NCI-H82 treated with DMSO at 0.1 percent for 48 hours (cell line): ENCODE results near the gene TMEM184B.
A peak's percentile ranks its signal among the peaks of the same experiment; 100 is the strongest.

Experiments
- DNase-seq: peaks from one replicate; lab custom pipeline; 2025; ENCODE audit not compliant: unreplicated experiment; lab: John Stamatoyannopoulos, UW

The TMEM184B gene

DNA sequence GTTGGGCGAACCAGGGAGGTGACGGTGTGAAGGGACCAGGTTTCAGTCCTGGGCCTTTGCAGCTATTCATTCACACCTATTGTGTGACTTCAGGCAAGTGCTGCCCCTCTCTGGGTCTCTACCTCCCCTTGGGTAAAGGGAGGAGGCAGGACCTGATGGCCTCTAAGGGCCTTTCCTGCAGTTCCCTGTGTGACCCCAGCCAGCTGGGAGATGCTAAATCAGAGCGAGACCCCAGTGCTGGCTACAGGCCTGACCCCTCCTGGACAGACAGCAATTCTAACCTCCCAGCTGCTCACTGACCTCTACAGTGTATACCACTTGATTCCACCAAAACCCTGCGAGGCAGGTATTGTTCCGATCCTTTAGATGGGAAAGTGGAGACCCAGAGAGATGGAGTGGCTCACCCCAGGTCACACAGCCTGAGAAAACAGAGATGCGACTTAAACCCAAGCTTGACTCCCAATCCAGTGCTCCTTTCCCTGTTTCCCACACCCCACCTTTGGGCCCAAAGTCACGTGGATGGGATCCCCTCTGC, 64.8 kb downstream of the TMEM184B start:
- no peak for DNase-seq

DNA sequence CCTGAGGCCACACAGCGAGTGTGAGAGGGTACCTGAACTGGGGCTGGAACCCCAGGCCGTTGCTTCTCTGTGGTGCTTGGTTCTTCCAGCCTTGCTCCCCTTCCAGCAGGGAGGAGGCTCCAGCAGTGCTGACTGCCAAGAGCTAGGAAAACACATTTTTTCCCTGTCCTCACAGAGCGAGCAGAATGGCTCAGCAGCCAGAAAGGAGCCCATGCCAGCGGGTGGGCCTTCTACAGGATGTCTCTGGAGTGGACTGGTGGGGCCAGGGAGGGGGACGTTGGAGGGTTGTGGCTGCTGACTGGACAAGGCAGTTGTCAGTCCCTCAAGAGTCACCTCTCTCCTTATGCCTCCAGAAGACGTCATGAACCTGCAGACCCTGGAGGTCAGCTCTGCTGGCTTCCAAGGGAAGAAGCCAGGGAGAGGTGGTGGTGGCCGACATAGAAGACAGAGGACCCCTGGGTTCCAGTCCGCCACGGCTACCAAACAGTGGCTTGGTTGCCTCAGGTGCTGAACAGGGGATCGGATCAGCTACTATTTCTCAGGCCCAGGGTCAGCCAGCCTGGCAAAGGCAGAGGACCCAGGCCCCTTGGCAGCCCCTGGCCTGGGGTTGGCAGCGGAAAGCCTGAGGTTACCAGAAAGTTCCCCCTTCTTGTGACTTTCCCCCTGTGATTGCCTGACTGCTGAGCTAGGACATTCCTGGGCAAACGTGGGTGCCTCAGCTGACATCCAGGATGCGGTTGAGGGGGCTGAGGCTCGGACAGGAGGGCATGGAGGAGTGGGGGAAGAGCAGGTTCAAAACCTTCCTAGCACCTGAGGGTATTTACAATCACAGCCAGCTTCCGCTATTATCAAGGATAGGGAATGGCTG, 67.3 kb downstream of the TMEM184B start:
- DNase-seq = no peak

DNA sequence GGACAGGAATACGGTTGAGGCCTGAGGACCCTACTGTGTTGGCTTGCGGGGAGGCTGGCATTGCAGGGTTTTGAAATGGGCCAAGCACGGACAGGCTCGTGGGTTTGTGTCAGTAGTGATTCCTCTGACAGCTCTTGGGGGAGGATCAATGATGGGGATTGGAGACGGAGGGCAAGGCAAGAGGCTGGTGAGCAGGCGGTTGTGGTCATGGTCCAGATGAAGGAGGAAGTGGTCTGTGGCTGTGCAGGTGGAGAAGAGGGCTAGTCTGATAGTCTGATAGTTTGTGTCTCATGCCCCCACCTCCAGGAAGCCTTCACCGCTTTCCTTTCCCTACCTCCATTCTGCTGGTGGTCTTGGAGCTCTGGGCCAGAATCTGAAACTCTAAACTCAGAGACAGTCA, 68.0 kb downstream of the TMEM184B start:
- no peak for DNase-seq

DNA sequence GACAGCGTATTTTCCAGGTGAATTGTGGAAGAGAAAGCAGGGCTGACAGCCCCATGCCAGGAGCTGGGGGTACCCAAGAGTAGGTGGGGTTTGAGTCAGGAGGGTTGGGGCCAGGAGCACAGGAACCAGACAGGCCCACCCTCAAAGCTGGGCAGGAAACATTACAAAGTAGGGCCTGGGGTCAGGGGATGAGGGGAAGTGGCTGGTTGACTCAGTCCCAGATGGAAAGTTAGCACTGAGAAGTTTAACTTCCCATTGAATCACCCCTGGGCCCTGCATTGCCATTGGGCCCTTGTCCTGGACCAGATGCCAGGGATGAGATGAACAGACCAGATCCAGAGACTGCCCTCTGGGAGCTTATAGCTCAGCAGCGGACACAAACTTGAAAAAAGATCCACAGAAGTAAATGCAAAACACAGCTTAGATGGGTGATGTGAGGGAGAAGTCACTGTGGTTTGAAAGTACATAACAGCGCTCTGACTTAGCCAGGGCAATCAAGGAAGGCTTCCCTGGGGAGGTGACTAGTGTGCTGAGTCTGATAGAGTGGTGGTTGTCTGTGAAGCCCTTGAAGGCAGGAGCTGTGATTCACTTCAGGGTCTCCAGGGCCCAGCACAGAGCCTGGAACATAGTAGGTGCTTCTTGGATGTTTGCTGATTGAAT, 68.8 kb downstream of the TMEM184B start:
- no peak for DNase-seq

DNA sequence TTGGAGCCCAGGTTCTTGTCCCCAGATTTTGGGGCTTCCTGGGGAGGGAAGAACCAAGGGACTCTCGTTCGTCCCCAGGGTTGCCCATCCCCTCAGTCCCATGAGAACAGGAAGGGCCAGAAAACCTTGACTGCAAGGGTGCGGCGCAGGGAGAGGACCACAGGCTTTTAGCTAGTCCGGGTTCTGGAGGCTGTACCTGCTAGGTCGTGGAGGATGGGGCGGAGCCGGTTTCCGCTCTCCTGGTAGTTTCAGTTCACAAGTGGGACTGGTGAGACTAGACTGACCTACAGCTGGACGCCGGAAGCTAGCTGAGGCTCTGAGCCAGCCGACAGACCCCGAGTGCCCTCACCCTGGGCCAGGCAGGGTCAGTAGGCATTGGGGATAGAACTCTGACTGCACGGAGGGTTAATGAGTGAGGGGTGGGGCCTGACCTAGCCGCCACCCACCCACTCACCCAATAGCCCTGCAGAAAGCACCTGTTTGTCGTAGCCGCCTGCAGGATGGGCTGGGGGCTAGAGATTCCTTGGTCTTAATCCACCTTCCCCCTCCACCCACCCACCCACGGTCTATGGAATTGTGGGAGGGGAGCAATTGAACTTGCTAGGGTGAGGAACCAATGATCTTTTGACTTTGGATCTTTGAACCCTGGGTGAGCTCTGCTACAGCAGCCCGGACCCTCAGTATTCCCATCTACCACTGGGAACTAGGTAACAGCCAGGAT, 69.6 kb downstream of the TMEM184B start:
- no peak for DNase-seq

DNA sequence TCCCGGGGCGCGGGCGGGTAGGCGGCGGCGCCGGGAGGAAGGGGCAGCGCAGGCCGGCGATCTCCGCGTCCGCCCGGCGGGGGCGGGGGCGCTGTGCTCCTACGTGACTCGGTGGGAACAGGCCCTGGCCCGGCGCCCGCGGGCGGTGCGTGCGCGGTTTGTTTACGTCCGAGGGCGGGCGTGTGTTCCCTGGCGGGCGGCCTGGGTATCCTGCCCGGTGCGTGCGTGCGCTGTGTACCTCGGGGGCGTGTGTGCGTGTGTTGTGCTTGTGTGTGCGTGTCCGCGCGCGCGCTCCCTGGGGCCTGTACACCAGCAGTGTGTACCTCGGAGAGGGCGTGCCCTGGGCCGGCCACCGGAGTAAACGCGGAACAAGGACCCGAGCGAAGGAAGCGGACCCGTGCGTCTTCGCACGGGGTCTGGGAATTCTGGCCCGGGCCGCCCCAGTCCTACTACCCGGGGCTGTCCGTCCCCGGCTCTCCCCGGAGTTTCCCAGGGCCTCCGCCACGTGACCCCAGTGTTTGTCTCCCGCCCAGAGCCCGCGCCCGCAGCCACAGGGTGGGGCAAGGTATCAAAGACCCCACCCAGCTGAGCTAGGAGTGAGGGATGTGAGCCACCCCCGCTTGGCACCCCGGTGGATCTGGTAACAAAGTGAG, 70.2 kb downstream of the TMEM184B start:
- DNase-seq = no peak

DNA sequence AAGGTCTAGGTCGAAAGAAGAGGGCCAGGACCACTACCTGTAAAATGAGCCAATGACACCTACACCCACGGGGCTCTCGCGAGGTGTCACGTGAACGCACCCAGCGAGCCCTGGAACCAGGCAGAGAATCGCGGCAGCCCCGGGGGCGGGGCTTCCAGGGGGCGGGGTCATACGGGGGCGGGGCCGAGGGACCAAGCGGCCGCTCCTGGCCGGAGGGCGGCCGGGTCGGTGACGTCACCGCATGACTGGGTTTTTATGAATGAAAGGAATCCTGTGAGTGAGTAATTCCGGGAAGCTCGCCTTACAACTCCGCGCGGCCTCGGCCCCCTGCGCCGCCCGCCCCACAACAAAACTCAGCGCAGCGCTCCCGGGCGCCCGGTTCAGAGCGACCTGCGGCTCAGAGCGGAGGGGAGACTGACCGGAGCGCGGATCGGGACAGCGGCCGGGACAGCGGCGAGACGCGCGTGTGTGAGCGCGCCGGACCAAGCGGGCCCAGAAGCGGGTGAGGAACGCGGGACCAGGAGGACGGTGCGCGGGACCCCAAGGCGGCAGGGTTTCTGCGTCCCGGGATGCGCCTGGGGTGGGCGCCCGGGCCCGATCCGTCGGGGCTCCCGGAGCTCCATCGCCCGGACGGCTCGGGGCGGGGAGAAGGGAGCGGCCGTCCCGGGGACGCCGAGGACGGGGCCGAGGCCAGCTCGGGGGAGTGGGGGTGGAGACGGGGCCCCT, 70.9 kb downstream of the TMEM184B start, which contains the start of gene MAFF:
MAFF (plus strand) TSS at position 284 of the 726 bp plus-strand sequence. CDS start 11,860 bp downstream, outside the sequence.
- DNase-seq = peak; percentile 61

DNA sequence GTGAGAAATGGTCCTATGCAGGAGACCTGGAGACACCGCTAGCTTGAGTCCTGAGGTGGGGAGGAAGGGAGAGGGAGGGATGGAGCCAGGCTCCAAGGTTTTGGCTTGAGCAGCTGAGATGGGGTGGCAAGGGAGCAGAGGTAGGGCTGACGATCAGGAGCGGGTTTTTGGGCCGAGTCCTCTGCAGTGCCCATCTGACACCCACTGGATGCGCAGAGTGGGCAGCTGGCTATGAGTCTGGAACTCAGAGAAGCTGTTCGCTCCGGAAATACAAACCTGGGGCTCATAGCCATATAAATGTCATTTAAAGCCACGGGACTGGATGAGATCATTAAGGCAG, 71.5 kb downstream of the TMEM184B start:
- DNase-seq = no peak

DNA sequence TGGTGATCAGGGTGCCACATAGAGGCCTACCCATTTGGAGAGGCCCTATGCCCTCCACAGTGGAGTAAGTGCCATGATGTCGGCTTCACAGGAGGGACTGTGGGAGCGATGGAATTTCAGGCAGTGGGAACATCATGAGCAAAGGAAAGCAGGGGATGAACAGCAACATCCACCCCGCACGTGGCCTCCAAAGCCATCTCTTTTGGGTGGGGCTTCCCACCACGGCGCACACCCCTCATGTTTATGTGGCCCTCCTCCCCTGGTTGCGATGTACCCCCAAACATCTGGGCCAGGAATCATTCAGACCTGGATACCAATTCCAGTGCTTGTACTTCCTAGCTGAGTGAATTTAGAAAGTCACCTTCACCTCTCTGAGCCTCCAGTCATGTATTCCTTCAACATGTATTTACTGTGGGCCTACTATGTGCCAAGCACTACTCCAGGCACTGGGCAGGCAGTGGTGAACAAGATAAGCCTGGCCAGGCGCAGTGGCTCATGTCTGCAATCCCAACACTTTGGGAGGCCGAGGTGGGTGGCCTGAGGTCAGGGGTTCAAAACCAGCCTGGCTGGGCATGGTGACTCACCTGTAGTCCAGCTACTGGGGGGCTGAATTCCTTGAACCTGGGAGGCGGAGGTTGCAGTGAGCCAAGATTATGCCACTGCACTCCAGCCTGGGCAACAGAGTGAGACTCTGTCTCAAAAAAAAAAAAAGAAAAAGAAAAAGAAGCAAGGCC, 72.8 kb downstream of the TMEM184B start:
- no peak for DNase-seq

DNA sequence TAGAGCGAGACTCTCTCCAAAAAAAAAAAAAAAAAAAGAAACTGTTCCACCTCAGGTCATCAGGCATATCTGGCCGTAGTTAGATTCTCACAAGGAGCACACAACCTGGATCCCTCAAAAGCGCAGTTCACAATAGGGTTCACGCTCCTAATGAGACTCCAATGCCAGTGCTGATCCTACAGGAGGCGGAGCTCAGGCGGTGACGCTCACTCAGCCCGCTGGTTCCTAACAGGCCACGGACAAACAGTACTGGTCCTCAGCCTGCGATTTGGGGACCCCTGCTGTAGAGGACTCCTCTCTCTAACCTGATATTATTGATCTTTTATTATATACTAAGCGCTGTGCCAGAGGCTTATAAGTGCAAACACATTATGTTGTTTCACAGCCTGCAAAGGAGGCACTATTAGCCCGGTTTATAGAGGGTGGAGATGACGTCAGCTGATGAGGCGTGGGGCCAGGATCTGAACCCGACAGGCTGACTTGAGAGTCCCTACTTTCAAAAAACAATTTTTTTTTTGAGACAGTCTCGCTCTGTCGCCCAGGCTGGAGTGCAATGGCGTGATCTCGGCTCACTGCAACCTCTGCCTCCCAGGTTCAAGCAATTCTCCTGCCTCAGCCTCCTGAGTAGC, 75.9 kb downstream of the TMEM184B start:
- no peak for DNase-seq

DNA sequence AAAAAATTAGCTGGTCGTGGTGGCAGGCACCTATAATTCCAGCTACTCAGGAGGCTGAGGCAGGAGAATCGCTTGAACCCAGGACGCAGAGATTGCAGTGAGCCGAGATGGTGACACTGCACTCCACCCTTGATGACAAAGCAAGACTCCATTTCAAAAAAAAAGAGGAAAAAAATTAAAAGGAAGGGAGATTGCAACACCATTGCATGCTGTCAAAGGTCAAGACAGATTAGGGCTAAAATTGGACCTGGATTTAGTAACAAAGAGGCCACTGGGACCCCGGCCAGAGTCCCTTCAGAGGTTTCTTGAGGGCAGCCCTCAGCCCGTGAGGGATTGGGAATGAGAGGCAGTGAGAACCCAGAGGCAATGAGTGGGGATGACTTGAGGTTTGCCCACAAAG, 79.2 kb downstream of the TMEM184B start:
- no peak for DNase-seq

DNA sequence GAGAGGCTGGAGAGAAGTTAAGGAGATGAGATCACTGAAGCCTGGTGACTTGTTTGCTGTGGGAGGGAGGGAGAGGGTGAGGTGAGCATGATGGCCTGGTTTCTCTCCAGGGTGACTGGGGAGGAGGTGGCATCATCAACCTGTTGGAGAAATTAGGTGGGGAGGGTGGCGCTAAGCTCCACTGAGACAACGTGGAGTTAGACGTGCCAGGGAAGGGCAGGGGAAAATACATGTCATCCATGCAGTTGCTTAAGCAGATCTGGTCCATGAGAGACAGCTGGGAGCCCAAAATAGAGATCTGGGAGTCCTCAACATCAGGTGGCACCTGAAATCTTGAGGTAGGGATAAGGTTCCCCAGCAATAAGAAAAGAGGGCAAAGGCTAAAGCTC, 80.3 kb downstream of the TMEM184B start:
- DNase-seq = no peak

DNA sequence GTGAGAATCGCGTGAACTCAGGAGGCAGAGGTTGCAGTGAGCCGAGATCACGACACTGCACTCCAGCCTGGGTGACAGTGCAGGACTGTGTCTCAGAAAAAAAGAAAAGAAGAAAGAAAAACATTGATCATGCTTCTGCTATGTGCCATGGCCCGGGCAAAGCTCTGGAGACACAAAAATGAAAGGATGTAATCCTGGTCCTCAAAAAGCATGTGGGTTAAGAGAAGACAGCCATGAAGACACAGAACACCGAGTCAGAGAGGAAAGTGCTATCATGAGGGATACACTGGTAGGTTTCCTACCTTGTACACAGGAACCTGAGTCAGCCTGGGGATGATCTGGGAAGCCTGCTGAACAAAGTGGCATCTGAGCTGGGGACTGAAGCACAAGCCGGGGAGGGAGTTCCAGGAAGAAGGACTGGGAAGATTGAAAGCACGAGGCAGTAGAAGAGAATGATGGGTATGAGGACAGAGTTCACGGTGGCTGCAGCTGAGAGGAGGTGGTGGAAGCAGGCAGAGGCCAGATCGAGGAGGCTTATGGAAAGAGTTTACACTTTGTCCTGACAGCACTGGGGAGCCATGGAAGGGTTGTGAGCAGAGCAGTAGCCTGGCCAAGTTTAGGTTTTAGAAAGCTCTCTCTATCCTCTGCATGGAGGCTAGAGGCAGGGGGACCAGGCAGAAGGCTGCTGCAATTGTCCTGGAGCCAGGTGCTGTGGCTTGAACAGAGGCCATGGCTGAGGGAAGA, 80.9 kb downstream of the TMEM184B start:
- DNase-seq = no peak

DNA sequence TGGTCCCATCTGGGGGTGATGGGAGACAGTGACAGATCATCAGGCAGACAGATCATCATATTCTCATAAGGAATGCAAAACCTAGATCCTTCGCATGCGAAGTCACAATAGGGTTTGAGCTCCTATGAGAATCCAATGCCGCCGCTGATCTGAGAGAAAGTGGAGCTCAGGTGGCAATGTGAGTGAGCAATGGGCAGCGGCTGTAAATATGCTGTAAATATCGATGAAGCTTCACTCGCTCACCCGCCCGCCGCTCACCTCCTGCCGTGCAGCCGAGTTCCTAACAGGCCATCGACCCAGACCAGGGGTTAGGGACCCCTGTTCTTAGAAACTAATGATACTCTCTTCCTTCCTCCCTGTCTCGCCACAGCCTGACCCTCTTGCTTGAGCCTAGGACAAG, 81.8 kb downstream of the TMEM184B start:
- DNase-seq = no peak

DNA sequence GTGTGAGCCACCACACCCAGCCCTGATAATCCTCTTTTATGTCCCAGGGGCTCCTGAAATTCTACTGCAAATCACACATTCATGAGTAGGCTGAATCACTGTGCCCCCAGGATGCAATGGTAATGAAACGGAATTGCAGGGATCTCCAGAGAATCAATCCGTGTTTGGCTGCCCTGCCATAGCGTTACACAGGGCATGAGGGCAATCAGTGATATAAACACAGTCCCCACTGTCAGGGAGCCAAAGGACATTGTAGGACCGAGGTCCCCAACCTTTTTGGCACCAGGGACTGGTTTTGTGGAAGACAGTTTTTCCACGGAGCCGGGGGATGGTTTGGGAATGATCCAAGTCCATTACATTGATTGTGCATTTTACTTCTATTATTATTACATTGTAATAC, 82.2 kb downstream of the TMEM184B start:
- DNase-seq = no peak

DNA sequence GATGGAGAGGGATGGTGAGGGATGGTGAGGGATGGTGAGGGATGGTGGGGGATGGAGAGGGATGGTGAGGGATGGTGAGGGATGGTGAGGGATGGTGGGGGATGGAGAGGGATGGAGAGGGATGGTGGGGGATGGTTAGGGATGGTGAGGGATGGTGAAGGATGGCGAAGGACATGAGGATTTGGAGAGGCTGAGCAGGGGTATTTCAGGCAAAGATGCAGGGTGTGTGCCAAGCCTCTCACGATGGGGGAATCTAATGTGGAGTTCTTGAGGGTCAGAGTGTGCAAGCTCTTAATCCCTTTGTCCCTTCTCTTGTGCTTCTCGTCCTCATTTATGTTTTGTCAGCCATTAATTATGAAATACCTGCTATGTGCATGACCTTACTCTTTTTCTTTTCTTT, 83.7 kb downstream of the TMEM184B start:
- DNase-seq = no peak

DNA sequence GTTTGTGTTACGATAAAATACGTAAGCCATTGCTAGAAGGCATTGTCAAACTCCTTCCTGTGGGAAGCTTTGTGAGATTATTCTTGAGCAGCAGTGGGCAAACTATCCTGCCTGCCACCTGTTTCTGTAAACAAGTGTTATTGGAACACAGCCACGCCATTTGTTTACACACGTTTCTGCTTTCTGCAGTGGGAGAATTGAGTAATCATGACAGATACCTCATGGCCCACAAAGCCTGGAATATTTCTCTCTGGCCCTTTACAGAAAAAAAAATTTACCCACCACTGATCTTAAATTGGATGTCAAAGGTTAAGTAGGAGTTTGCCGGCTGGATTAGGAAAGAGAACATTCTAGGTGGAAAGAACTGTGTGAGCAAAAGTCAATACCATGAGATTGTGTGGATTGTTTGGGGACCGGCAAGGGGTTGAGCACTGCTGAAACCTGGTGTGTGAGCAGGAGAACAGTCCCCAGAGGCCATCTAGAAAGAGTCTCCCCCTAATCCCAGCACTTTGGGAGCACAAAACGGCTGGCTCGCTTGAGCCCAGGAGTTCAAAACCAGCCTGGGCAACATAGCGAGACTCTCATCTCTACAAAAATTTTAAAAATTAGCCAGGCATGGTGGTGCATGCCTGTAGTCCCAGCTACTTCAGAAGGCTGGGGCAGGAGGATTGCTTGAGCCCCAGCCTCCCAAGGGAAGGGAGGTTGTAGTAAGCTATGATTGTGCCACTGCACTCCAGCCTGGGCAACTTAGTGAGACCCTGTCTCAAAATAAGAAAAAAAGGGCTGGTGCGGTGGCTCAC, 85.2 kb downstream of the TMEM184B start:
- no peak for DNase-seq

DNA sequence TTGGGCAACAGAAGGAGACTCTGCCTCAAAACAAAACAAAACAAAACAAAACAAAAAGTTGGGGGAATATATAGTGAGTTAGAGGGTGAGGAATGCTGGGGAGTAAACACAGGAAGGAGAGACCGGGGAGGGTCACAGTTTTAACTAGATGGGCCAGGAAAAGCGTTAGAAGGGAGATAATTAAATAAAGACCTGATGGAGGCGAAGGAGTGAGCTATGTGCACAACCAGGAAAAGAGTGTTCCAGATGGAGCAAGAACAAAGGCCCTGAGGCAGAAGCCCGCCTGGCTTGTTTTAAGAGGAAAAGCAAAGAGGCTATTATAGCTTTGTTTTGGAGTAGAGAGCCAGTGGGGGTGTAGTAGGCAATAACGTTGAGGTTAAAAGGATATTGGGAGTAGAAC, 86.4 kb downstream of the TMEM184B start:
- DNase-seq = no peak
